Ishikawa (cell line): ENCODE results near the gene ZNF107.

Experiments
- CEBPB ChIP-seq: IDR thresholded peaks from 2 replicates; pipeline ENCODE4 v1.6.1; 2012
- EP300 ChIP-seq: IDR thresholded peaks from 2 replicates; pipeline ENCODE4 v1.6.1; 2012; ENCODE audit warnings: borderline replicate concordance
- MAX ChIP-seq: IDR thresholded peaks from 2 replicates; pipeline ENCODE4 v1.6.1; 2012
- RAD21 ChIP-seq: IDR thresholded peaks from 2 replicates; pipeline ENCODE4 v1.6.1; 2012; ENCODE audit warnings: low read depth
- REST ChIP-seq: IDR thresholded peaks from 2 replicates; pipeline ENCODE4 v1.6.1; 2012; ENCODE audit warnings: low read depth, mild to moderate bottlenecking
- TAF1 ChIP-seq: IDR thresholded peaks from 2 replicates; pipeline ENCODE4 v1.6.1; 2012; ENCODE audit warnings: low read depth, mild to moderate bottlenecking
- USF1 ChIP-seq: IDR thresholded peaks from 2 replicates; pipeline ENCODE4 v1.6.1; 2012
- YY1 ChIP-seq: IDR thresholded peaks from 2 replicates; pipeline ENCODE4 v1.6.1; 2012; ENCODE audit warnings: low read depth
- ZBTB7A ChIP-seq: IDR thresholded peaks from 2 replicates; pipeline ENCODE4 v1.6.1; 2012; ENCODE audit warnings: low read depth

GRCh38 chr7:64758151-64758550 is 92.2 kb downstream of the ZNF107 start:
- TF ChIP-seq YY1 (no peak), EP300 (no peak), TAF1 (no peak), USF1 (no peak), CEBPB (no peak), RAD21 (no peak), ZBTB7A (no peak), REST (no peak), MAX (no peak)
